Suppressor macrophage (primary cell): ENCODE results near the gene TUSC2.

Source experiments
- DNase-seq, 4 experiments: peaks; one replicate each; pipeline ENCODE4 v3.0.0-alpha.2; 2020 to 2022

TUSC2 gene

DNA sequence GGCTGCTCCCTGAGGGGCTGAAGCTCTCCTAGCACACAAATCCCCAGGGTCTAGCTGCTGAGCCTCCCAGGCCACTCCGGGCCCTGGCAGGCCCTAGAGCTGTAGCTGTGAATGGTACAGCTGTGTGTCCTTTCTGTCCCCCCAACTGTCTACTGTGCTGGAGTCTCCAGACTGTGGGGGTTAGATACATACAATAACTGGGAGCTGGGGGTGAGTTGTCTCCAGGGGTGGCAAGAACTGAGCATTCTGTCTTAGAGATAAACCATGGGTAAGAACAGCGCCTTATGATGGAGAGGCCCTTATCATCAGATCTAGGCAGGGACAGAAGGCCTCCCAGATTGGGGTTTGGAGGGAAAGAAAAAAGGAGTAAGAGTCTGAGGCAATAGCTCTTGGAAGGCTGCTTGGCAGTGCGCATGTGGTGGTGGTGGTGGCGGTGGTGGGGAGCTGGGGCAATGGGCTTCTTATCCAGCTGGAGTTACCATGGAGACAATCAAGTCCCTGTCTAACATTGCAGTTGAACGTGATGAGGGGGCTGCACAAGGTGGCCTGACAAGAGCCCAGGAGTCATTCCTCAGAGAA lies 26.3 kb upstream of the TUSC2 start:
- DNase-seq = no peak

DNA sequence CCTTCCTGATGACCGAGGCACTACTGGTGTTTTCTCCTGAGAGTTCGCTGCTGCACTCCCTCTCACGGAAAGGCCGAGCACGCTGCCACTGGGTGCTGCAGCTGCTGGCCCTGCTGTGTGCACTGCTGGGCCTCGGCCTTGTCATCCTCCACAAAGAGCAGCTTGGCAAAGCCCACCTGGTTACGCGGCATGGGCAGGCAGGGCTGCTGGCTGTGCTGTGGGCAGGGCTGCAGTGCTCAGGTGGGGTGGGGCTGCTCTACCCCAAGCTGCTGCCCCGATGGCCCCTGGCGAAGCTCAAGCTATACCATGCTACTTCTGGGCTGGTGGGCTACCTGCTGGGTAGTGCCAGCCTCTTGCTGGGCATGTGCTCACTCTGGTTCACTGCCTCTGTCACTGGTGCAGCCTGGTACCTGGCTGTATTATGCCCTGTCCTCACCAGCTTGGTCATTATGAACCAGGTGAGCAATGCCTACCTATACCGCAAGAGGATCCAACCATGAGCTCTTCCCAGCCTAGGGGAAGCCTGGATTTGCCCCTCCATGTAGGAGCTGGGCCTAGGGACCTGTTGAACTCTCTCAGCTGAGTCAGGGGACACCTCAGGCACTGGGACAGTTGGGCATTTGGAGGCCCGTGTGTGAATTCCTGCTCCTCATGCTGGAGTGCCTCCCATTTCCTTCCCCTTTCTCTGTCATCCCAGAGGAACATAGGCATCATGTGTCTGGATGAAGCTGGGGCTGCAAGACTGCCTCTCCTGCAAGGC lies 25.4 kb upstream of the TUSC2 start:
- DNase-seq = no peak

DNA sequence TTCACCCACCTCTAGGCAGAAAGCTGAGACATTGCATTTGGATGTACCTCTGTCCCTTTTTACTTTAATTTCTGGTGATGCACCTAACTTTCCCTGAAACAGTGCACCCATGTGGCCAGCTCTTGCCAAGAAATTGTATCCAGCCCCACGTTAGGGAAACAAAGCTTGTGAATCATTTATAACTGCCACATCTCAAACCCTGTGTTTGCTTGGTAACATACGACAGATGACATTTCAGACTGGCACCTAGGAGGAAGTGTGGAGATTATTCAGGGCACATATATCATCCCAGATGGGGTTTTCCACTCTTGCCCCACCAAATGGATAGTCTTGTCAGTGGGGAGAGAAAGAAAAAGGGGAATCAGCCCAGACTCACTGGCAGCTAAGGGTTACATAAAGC lies 24.8 kb upstream of the TUSC2 start:
- peak; percentile 43 to 72 (median 50) for DNase-seq

DNA sequence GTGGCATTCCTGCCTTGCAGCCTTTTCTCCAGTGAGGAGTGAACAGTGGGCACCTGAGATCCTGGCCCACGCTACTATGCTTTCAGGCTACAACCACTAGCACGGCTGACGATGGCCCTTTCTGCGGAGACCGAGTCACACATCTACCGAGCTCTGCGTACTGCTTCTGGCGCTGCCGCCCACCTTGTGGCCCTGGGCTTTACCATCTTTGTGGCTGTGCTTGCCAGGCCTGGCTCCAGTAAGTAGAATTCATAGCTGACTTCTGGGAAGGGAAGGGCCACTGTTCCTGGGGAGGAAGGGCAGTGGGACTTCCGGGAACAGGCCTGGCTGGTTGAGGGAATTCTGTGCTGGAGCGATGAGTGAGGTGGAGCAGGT lies 23.3 kb upstream of the TUSC2 start:
- no peak for DNase-seq

DNA sequence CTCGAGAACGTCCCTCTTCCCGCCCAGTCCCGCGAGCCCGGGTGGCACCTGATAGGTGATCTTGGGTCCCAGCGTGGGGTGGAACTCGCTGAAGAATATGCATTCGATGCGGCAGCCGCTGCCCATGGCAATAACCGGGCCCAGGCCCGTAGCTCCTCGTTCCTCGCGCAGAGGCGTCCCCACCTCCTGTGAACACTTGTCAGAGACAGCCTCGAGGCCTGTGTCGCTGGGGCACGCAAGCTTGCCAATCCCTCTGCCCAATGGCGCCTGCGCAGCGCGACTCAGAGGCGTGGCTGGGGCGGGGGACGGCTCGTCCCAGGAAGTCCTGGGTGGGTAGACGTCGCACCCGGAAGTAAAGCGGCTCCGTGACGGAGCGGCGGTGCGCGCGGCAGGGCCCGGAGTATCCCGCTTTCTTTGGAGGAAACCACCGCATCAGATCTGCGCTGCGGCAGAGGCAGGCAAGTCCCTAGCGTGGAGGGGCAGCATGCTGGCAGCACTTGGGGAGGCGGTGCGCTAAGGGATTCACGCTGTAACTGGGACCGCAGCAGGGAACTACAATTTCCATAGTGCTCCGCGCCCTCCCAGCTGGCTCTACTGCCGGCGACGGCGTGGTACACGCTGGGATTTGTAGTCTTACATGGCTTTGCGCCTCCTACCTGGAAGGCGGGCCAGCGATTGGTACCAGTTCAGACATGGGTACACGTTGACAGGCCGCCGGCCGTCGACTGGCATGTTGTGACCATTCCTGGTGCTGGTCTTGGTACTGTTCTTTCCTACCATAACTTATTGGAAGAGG lies 22.7 kb upstream of the TUSC2 start, which contains the start of the genes CYB561D2 and NPRL2:
Gene CYB561D2 (plus strand): TSS at position 336 of the 796 bp plus-strand sequence. CDS start 572 bp downstream, outside the sequence.
Gene NPRL2 (minus strand): TSS at position 249 of the 796 bp plus-strand sequence. CDS start 123 bp downstream, at position 126.
- DNase-seq = peak; percentile 97 to 98 (median 98)

DNA sequence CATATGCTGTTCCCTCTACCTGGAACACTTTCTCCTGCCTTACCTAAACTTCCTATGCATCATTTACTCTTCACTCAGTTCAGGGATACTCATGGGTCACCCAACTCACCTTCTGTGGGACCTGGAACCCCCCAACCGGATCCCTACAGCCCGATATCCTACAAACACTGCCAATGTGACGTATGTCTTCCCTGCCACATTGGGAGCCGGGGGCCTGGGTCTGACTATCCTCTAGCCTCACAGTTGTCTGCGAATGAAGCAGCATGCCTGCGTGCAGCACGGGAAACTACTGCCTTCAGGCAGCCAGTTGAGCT lies 22.1 kb upstream of the TUSC2 start:
- no peak for DNase-seq

DNA sequence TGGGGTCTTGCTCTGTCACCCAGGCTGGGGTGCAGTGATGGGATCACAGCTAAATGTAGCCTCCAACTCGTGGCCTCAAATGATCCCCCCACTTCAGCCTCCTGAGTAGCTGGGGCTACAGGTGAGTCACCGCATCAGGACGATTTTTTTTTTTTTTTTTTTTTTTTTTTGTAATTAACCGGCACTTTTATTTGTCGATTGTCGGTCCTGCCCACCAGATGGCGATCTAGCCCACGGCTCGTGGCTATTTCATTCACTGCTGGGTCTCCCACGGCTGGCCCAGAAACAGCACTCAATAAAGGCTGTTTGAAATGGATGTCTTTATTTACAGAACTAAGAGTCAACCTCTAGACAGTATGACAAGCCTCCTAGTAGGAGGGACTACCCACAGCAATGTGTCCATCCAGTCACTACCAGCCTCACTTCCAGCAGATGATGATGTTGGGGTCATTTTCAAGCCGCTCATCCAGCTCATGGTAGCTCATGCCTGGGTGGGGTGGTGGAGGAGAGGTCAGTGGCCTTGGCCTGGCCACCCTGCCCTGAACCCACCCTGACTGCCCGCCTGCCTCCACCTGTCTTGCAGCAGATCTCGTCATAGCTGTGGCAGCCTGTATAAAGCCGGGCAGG lies 19.3 kb upstream of the TUSC2 start:
- DNase-seq = peak; percentile 79 to 86 (median 82)

DNA sequence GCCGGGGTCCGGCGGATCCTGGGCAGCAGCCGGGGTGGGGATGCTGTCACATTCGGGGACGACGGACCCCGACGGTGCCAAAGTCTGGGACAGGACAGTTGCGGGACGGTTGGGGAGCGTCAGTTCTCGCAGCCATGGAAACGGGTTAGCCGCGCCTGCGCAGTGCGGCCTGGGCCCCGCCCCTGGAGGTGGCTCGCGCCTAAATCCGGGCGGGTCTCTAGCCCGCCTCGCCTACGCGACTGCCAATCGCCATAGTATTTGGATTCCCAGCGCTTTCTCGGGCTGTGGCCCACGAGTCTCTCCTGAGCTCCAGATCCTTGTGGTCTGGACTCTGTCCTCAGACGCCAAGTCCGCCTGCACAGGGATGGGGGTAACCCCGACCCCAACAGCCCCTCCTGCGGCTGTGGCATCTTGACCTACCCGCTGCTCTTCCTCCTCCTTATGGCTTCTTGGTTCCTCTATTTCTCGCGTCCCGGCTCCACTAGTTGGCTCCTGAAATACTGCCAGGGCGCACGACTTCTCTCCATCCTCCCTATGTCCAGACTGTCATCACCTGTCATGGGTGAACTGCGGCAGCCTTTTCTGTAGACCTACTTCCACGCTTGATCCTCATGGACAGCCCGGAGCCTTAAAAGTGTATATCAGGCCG lies 17.7 kb upstream of the TUSC2 start, which contains the start of gene ZMYND10:
Gene ZMYND10 (minus strand): TSS at position 147 of the 649 bp plus-strand sequence. CDS start 153 bp downstream, outside the sequence.
- DNase-seq = peak; percentile 81 to 93 (median 87)

DNA sequence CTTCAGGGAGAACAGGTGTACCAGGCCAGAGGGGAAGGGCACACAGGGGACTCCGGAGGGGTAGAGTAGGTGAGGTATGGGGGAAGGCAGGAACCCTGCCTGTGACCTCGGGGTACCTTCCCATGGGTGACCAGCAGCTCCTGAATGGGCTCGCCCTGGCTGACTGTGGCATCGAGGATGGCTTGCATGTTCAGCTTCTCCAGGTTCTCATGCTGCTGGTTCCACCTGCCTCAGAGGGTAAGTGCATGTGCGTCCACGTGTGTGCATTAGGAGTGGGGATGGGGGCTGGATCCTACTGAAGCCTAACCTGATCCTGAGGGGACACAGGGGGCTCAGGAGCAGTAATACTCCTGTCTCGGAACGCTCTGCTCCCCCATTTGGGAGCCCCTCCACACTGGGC lies 17.0 kb upstream of the TUSC2 start:
- DNase-seq = no peak

DNA sequence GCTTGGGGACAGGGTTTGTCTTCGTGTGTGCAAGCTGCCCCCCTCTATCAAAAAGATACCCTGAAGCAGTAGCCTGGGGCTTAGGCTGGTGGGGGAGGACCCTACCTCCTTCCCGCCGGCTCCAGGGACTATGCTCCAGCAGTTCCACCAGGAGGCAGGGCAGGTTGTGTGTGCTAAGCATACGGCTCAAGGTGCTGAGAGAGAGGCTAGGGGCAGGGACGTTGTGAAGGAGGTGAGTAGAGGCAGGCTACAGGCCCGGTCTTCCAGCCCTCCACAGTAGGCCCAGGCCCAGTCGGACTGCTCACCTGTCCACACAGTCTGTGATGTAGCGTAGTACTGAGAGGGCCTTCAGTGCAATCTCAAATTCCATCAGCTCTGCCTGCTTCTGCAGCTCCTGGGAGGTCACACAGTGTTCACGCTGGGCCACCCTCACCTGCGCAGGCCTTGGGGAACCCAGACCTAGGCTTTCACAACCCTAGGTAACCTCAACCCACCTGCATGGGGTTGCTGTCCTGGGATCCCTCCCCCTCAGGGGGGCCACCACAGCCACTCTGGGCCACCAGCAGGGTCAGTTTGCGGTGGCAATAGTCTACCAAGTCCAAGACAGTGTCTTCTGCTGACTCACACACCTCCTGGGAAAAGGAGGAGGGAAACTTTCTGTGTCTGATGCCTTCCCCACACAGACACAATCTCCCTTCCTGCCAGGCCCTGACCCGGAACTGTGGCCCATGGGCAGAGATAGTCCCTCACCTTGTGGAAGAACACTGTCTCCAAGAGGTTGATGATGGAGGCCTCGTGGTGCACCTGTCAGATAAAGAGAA lies 15.0 kb upstream of the TUSC2 start:
- no peak for DNase-seq

DNA sequence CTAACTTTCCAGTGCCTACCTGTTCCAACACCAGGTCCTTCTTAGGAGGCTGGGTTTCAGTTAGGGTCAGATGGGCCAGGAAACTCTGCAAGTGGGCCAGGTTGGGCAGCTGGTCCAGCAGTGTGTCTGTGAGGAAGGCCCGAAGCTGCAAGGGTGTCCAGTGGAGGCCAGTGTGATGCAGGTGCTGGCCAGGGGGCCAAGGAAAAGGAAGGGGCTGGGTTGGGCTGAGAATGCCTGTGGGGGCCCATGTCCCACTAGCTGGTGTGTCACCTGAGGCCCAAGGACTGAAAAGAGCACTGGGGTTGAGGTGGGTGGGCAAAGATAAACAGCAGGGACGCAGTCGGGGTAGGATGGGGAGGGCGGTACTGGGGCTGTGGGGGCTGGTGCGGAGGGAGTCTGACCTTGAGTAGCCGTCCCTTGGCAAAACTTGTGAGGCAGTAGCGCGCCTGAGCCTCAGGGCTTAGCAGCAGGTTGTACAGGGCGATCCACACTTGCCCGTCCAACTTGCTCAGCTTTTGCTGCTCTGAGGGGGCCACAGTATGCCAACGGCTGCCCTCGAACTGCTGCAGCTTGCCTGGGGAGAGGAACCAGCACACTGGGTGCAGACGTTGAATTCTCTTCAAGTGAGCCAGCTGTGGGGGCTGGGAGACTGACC lies 14.1 kb upstream of the TUSC2 start:
- no peak for DNase-seq

DNA sequence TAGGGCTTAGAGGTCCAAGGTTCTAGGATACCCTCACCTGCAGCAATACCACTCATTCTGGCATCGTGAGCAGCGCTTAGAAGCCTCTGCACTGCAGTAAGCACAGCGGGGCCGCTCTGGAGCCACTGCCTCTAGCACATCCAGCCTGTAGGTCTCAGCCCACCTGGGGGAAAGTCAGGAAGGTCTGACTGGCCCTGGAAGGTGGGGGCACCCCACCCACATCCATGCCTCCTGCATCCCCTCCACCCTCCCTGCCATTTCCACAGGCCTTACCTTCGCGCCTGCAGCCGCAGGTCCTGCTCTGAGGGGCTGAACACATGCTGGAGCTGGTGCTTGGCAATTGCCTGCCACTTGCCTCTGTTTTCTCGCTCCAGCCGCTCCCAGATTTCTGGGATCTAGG lies 13.5 kb upstream of the TUSC2 start:
- no peak for DNase-seq

DNA sequence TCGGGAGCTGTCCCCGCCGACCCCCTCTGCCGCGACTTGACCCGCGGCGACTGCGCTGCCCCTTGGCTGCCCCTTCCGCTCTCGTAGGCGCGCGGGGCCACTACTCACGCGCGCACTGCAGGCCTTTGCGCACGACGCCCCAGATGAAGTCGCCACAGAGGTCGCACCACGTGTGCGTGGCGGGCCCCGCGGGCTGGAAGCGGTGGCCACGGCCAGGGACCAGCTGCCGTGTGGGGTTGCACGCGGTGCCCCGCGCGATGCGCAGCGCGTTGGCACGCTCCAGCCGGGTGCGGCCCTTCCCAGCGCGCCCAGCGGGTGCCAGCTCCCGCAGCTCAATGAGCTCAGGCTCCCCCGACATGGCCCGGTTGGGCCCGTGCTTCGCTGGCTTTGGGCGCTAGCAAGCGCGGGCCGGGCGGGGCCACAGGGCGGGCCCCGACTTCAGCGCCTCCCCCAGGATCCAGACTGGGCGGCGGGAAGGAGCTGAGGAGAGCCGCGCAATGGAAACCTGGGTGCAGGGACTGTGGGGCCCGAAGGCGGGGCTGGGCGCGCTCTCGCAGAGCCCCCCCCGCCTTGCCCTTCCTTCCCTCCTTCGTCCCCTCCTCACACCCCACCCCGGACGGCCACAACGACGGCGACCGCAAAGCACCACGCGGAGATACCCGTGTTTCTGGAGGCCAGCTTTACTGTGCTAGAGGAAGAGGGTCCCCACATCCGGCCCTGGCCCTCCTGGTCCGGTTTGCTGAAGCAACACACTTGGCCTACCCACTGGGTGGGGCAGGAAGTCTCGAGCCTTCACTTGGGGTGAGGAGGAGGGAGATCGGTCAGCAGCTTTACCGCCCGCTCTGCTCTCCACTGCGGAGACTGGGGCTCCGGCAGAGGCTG lies 12.7 kb upstream of the TUSC2 start, which contains the start of gene RASSF1:
Gene RASSF1 (minus strand): TSS at position 389 of the 882 bp plus-strand sequence. CDS start 31 bp downstream, at position 358.
- peak; percentile 85 to 94 (median 90) for DNase-seq

DNA sequence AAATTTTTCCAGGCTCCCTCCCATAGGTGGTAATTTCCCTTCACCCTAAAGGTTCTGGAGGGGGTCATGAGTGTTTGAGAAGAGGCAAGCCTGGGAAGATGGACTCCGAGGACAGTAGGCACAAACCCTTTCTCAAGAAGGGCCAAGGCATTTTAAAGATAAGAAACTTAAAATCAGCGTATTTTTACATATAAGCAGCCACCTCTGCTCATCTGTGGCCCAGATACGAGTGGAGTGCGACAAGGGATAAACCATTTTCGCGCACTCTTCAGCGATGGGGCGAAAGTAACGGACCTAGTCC lies 12.1 kb upstream of the TUSC2 start:
- DNase-seq = no peak

DNA sequence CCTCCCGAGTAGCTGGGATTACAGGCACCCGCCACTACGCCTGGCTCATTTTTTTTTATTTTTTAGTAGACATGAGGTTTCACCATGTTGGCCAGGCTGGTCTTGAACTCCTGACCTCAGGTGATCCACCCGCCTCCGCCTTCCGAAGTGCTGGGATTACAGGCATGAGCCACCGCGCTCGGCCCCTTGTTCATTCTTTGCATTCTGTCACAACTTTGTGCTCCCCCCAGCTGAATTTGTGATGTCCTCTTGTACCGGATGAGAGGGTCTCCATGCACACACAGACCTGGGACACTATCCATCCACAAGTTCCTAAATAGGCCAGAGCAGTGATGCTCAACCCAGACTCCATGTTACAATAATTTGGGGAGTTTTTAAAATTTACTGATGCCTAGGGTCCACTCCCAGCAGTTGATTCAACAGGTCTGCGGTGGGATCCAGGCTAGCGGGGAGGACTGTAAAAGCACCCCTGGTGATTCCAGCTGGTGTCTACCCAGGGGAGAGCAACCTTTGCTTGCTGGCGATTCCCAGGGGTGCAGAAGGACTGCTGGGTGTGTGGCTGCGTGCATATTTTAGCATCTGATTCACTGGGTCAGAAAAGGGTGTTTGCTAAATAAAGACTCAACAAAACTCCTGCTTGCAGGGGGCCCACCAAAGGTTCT lies 11.6 kb upstream of the TUSC2 start:
- no peak for DNase-seq

DNA sequence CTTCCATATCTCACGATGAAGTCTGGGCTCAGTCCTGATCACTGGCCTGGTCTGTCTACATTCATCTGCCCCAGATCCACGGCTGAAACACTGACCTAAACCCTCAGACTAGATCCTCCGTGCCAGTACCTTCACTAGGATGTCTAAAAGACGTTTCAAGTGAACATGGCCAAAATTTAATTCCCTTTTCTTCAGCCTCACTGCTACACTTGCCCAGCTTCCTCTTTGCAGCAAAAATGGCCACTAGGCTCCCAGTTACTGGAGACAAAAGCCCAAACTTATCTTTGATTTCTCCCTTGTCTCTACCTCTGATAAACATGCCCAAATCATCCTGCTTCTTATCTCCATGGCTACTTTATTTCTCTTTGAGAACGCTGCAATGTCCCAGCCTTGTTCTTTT lies 10.9 kb upstream of the TUSC2 start:
- DNase-seq = peak; percentile 59 to 80 (median 70)

DNA sequence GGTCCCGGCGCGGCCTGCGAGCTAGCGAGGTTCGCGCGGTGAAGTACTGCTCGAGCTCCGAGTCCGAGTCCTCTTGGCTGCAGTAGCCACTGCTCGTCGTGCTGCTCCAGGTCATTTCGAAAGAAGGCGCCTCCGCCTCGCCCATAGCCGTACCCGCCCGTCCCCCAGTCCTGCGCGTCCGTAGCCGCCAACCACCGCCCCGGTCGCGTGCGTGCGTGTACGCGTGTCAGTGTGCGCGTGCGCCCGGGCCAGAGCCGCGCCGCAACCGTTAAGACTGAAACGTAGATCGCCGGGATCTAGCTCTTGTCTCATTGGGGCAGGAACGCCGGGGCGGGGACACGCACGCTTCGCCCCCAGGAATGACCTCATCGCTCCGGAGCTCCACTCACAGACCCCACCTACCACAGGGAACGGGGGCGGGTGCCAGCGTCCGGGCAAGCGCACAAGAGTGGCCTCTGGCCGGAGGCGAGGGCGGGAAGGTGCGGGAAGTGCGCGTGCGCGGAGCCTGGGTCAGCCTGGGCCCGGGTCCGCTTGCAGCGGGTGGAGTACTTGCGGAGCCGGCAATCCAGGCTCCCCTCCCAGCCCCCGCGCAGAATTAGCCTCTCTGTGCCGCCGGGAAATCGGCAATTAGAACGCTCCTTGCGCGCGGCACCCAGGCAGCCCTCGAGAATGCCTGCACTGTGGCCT lies 9.3 kb upstream of the TUSC2 start:
- DNase-seq = peak; percentile 99 to 100 (median 100)

DNA sequence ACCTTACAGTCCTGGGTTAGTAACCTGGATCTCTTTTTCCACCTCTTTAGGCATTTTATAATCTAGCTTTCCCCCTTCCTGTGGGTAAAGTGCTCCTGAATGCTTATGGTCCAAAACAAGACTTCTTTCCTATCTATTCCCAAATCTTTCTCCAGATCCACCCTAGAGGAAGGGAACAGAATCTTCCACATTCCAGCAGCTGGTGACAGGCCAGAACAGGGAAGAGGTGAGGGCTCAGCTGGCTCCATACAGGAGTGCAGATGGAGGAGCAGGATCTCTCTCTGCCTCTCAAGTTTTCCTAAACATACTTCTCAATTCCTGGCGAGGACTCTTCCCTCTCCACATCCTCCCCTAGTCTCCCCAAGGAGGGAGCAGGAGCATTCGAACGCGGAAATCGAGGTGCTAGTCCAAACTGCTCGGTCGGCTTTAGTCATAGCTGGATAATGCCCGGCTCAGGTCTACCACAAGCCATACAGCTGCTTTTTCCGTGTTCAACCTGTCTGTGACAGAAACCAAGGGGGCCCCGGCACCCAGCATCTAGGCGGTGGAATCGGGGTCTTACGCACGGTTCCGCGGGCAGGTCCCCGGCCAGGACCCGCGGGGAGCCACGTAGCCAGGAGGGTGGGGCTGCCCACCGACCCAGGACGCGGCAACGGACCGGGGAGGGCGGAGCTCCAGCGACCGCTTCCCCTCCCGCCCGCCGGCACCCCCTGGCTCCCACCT lies 8.6 kb upstream of the TUSC2 start:
- no peak for DNase-seq
